HG03439 (cell line): ENCODE measurements around the gene TYRP1.
"Not testable (repeated sequence)": the region's sequence is repeated elsewhere in the genome, so short reads cannot be mapped to it uniquely, and the experiment has no call there.

ENCODE experiments used
- ATAC-seq: cut with Tn5 transposase; IDR thresholded peaks from one replicate; pipeline ENCODE4 v1.9.1; 2021; ENCODE audit warnings: mild to moderate bottlenecking, moderate library complexity; ENCODE audit not compliant: unreplicated experiment

Gene TYRP1

GRCh38 chr9:12693141-12693540, at the start of gene TYRP1:
TYRP1 (plus strand) TSS chr9:12693385; CDS start chr9:12693997, 612 bp downstream.
- no peak for ATAC-seq

- ATAC-seq: no peak
Measured at GRCh38 chr9:12643686-12644085, 49.5 kb upstream of the TYRP1 start.

- no peak for ATAC-seq
Measured at GRCh38 chr9:12648925-12649324, 44.3 kb upstream of the TYRP1 start.

GRCh38 chr9:12651125-12651524, 42.1 kb upstream of the TYRP1 start:
- no peak for ATAC-seq

- ATAC-seq: no peak
Measured at GRCh38 chr9:12652973-12653372, 40.2 kb upstream of the TYRP1 start.

- no peak for ATAC-seq
Measured at GRCh38 chr9:12656803-12657202, 36.4 kb upstream of the TYRP1 start.

- no peak for ATAC-seq
Measured at GRCh38 chr9:12657233-12657632, 36.0 kb upstream of the TYRP1 start.

- ATAC-seq: no peak
Measured at GRCh38 chr9:12657998-12658397, 35.2 kb upstream of the TYRP1 start.

- no peak for ATAC-seq
Measured at GRCh38 chr9:12658531-12659209, 34.5 kb upstream of the TYRP1 start.

GRCh38 chr9:12659220-12659619, 34.0 kb upstream of the TYRP1 start:
- ATAC-seq: no peak

GRCh38 chr9:12666813-12667212, 26.4 kb upstream of the TYRP1 start:
- ATAC-seq: no peak

- ATAC-seq: no peak
Measured at GRCh38 chr9:12667892-12668291, 25.3 kb upstream of the TYRP1 start.

GRCh38 chr9:12670006-12670405, 23.2 kb upstream of the TYRP1 start:
- ATAC-seq: no peak

GRCh38 chr9:12674961-12675360, 18.2 kb upstream of the TYRP1 start:
- ATAC-seq: no peak

- not testable (repeated sequence) for ATAC-seq
Measured at GRCh38 chr9:12677462-12678126, 15.6 kb upstream of the TYRP1 start.

GRCh38 chr9:12680341-12680740, 12.8 kb upstream of the TYRP1 start:
- ATAC-seq: no peak

- ATAC-seq: no peak
Measured at GRCh38 chr9:12680757-12681156, 12.4 kb upstream of the TYRP1 start.

- ATAC-seq: no peak
Measured at GRCh38 chr9:12681620-12682019, 11.6 kb upstream of the TYRP1 start.

- no peak for ATAC-seq
Measured at GRCh38 chr9:12684974-12685373, 8.2 kb upstream of the TYRP1 start.

- ATAC-seq: no peak
Measured at GRCh38 chr9:12689233-12689632, 4.0 kb upstream of the TYRP1 start.

- ATAC-seq: no peak
Measured at GRCh38 chr9:12694013-12694412, 828 bp downstream of the TYRP1 start.

- ATAC-seq: no peak
Measured at GRCh38 chr9:12695474-12695873, 2.3 kb downstream of the TYRP1 start.
